ENCODE measurements around the gene EHMT2. TPM values are rescaled to one million over a fixed set of nuclear protein-coding genes. Genes with fewer than 3 reads are reported as not detected.
"Not testable (repeated sequence)": the region's sequence is repeated elsewhere in the genome, so short reads cannot be mapped to it uniquely, and the experiment has no call there.

EHMT2 gene
- total RNA-seq, 2 experiments from 2014 or later = 33.0 to 37.3 TPM

- Mint-ChIP-seq H3K36me3 (ENCODE audit: low read depth) (no peaks in the 10 kb centered on the region), H3K4me3 (no peak overlapping the region), H3K27me3 (ENCODE audit: low read depth) (peaks cover 5% of the 10 kb centered on the region), H3K9me3 (no peaks in the 10 kb centered on the region), H3K27ac (no peak overlapping the region), H3K4me1 (ENCODE audit: low read depth) (peaks cover 15% of the 10 kb centered on the region)
- CTCF ChIA-PET = no interaction called here
- DNase-seq = no peak
- intact Hi-C loops (cut with micrococcal nuclease) = no loop called here
Observed at GRCh38 chr6:31908791-31909190, 11.3 kb upstream of the EHMT2 start.

GRCh38 chr6:31908255-31908654 lies 10.8 kb upstream of the EHMT2 start:
- H3K9me3 Mint-ChIP-seq; H3K27me3 Mint-ChIP-seq (ENCODE audit: low read depth); H3K36me3 Mint-ChIP-seq (ENCODE audit: low read depth); intact Hi-C loops (cut with micrococcal nuclease); DNase-seq; CTCF ChIA-PET; H3K27ac Mint-ChIP-seq; H3K4me3 Mint-ChIP-seq: not testable (repeated sequence)
- H3K4me1 Mint-ChIP-seq (ENCODE audit: low read depth) = peaks cover 15% of the 10 kb centered on the region

DNA sequence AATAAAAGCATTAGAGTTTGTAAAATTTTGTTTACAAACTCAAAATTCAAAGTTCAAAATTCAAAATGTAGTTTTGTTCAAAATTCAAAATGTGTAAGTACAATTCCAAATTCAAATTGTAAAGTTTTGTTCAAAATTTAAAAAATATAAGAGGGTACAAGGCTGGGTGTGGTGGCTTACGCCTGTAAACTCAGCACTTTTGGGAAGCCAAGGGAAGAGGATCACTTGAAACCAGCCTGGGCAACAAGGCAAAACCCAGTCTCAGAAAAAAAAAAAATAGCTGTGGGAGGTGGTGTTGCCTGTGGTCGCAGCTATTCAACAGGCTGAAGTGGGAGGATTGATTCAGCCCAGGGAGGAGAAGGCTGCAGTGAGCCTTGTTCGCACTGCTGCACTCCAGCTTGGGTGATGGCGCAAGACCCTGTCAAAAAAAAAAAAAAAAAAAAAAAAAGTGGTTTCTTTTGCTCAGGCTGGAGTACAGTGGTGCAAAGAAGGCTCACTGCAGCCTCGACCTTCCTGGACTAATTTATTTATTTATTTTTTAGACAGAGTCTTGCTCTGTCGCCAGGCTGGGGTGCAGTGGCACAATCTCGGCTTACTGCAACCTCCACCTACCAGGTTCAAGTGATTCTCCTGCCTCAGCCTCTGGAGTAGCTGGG lies 9.8 kb upstream of the EHMT2 start:
- no peaks in the 10 kb centered on the region for H3K36me3 Mint-ChIP-seq (ENCODE audit: low read depth)

GRCh38 chr6:31906727-31907126 lies 9.2 kb upstream of the EHMT2 start:
- DNase-seq; intact Hi-C loops (cut with micrococcal nuclease); H3K36me3 Mint-ChIP-seq (ENCODE audit: low read depth); H3K4me3 Mint-ChIP-seq; H3K27ac Mint-ChIP-seq; H3K9me3 Mint-ChIP-seq; H3K27me3 Mint-ChIP-seq (ENCODE audit: low read depth): not testable (repeated sequence)
- CTCF ChIA-PET = interaction anchor here (0.6 kb wide), 1 partner anchor 217 kb away, joined by 5 read pairs; no protein-coding TSS in a partner anchor
- peaks cover 16% of the 10 kb centered on the region for H3K4me1 Mint-ChIP-seq (ENCODE audit: low read depth)

More for the DNA sequence above, 9.8 kb upstream of the EHMT2 start:
- no peak for DNase-seq
- no peaks in the 10 kb centered on the region for H3K9me3 Mint-ChIP-seq
- peaks cover 21% of the 10 kb centered on the region for H3K4me1 Mint-ChIP-seq (ENCODE audit: low read depth)
- intact Hi-C loops (cut with micrococcal nuclease) = no loop called here
- H3K27me3 Mint-ChIP-seq (ENCODE audit: low read depth) = peaks cover 3% of the 10 kb centered on the region
- no peak overlapping the region for H3K27ac Mint-ChIP-seq
- H3K4me3 Mint-ChIP-seq = no peak overlapping the region
- CTCF ChIA-PET = interaction anchor here (0.6 kb wide), 2 partner anchors 9 to 217 kb away, joined by 5 to 8 read pairs; no protein-coding TSS in a partner anchor

DNA sequence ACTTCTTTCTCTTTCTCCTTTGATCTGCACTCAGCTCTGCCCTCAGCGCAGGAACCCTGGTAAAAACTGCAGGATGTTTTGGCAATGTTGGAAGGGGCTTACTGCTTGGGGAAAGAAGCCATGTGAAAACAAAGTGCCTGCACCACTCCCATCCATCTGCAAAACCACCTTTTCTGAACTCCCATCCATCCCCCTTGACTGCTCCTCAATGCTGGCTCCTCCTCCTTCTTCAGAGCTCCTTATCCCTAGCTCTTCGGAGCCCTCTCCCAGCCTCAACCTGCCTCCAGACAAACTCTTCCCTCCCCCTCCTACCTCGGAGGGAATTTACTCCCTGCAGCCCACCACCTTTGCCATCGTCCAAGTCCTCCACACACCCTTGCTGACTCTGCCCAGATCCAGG lies 8.6 kb upstream of the EHMT2 start:
- CTCF ChIA-PET = no interaction called here
- no peak overlapping the region for H3K4me3 Mint-ChIP-seq
- no peaks in the 10 kb centered on the region for H3K27me3 Mint-ChIP-seq (ENCODE audit: low read depth)
- intact Hi-C loops (cut with micrococcal nuclease) = no loop called here
- H3K4me1 Mint-ChIP-seq (ENCODE audit: low read depth) = peaks cover 12% of the 10 kb centered on the region
- no peak for DNase-seq
- H3K36me3 Mint-ChIP-seq (ENCODE audit: low read depth) = no peaks in the 10 kb centered on the region
- H3K9me3 Mint-ChIP-seq = no peaks in the 10 kb centered on the region
- H3K27ac Mint-ChIP-seq = no peak overlapping the region

DNA sequence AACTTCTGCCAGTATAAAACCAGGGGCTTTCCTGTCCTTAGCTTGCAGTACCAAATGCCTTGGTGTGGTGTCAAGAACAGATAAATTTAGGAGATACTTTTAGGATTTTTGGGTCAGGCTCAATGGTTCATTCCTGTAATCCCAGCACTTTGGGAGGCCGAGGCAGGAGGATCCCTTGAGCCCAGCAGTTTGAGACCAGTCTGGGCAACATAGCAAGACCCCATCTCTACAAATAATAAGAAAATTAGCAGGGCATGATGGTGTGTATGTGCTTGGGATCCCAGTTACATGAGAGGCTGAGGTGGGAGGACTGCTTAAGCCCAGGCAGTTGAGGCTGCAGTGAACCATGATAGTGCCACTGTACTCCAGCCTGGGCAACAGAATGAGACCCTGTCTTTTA lies 7.5 kb upstream of the EHMT2 start:
- CTCF ChIA-PET = no interaction called here
- Mint-ChIP-seq H3K27me3 (ENCODE audit: low read depth) (no peaks in the 10 kb centered on the region), H3K27ac (no peak overlapping the region), H3K9me3 (no peaks in the 10 kb centered on the region), H3K4me3 (no peak overlapping the region), H3K4me1 (ENCODE audit: low read depth) (peaks cover 15% of the 10 kb centered on the region), H3K36me3 (ENCODE audit: low read depth) (no peaks in the 10 kb centered on the region)
- intact Hi-C loops (cut with micrococcal nuclease) = no loop called here
- no peak for DNase-seq

DNA sequence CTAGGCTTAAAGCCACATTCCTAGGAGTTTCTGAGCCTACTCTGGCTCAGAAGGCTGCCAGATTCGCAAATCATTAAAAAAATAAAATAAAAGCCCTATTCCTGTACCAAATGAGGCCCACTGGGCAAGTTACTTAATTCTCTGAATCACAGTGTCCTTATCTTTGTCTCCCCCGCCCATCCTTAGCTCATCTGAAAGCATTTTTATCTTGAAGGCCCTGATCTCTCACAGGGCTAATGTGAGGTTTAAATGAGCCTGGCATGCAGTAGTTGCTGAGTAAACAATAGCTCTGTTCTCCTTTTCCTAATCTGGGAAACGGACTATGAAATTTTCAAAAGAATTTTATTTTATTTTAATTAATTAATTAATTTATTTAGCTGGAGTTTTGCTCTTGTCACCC lies 6.5 kb upstream of the EHMT2 start:
- no peak overlapping the region for H3K27ac Mint-ChIP-seq
- H3K9me3 Mint-ChIP-seq = no peaks in the 10 kb centered on the region
- peaks cover 25% of the 10 kb centered on the region for H3K4me1 Mint-ChIP-seq (ENCODE audit: low read depth)
- intact Hi-C loops (cut with micrococcal nuclease) = loop anchor here (2.0 kb wide), 1 partner anchor 49 kb away; no protein-coding TSS in a partner anchor
- peaks cover 2% of the 10 kb centered on the region for H3K36me3 Mint-ChIP-seq (ENCODE audit: low read depth)
- DNase-seq = no peak
- no peak overlapping the region for H3K4me3 Mint-ChIP-seq
- CTCF ChIA-PET = no interaction called here
- H3K27me3 Mint-ChIP-seq (ENCODE audit: low read depth) = no peaks in the 10 kb centered on the region

DNA sequence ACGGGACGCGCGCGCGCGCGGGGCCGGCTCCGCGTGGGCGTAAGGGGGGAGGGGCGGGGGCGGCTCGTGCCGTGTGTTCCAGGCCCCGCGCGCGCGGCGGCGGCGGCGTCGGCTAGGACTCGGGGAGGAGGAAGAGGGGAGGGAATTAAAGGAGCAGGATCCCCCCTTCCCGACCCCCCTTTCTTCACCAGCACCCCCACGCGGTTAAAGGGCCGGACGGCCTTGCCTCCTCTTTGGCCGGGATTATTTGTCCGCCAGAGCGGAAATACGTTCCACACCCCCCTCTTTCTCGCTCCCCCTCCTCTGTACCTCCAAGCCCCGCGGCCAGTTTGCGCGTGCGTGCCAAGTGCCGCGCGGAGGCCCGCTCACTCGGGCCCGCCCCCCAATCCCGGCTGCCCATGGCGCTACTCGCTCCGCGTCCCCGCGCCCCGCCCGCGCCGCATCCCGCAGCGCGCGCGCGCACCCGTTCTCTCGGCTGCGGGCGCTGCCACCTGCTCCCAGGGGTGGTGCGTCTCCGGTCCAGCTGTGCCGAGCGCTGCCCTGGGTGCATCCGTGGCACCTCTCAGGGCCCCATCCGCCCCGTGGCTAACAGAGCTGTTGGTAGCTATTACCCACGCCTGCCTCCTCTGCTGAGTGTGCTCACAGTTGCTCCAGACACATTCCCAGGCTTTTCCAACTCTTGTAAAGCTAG lies 4.6 kb upstream of the EHMT2 start, which contains the start of gene ZBTB12:
Gene ZBTB12 (minus strand): TSS at position 134 of the 691 bp plus-strand sequence. CDS start 781 bp downstream, outside the sequence.
- no peaks in the 10 kb centered on the region for H3K9me3 Mint-ChIP-seq
- peak within 1 kb of the TSS; percentile 82 for H3K4me3 Mint-ChIP-seq
- peaks cover 29% of the 10 kb centered on the region for H3K4me1 Mint-ChIP-seq (ENCODE audit: low read depth)
- peak within 1 kb of the TSS; percentile 81 for H3K27ac Mint-ChIP-seq
- intact Hi-C loops (cut with micrococcal nuclease) = loop anchor here (1.0 to 2.0 kb wide), 2 partner anchors 39 to 51 kb away; no protein-coding TSS in a partner anchor
- peaks cover 2% of the 10 kb centered on the region for H3K36me3 Mint-ChIP-seq (ENCODE audit: low read depth)
- no peaks in the 10 kb centered on the region for H3K27me3 Mint-ChIP-seq (ENCODE audit: low read depth)
- CTCF ChIA-PET = no interaction called here
- peak; percentile 87 for DNase-seq

GRCh38 chr6:31901415-31901952 lies 4.0 kb upstream of the EHMT2 start:
- no peaks in the 10 kb centered on the region for H3K9me3 Mint-ChIP-seq
- no peak overlapping the region for H3K27ac Mint-ChIP-seq
- H3K4me3 Mint-ChIP-seq = peak overlapping the region; percentile 52
- CTCF ChIA-PET = no interaction called here
- DNase-seq = peak; percentile 53
- peaks cover 31% of the 10 kb centered on the region for H3K4me1 Mint-ChIP-seq (ENCODE audit: low read depth)
- H3K36me3 Mint-ChIP-seq (ENCODE audit: low read depth) = peaks cover 3% of the 10 kb centered on the region
- no peaks in the 10 kb centered on the region for H3K27me3 Mint-ChIP-seq (ENCODE audit: low read depth)
- intact Hi-C loops (cut with micrococcal nuclease) = no loop called here

DNA sequence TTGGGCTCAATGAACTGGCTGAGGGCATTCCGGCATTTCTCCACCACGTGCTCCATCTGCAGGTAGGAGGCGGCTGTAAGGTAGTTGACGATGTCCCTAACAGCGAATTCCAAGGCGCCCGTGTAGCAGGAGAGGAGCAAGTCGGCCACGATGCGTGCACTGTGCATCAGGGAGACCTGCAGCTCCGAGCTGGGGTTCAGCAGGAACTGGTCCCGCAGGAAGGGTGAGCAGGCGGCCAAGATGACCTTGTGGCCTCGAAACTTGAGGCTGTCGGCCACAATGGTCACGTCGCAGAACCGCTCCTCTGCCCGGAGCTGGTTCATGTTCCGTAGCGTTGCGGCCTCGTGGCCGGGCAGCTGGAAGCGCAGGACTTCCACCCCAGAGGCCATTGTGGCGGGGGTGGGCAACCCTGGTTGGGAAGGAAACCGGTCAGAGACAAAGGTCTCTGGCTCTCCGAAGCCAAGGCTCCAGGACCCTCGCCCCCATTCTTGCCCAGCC lies 3.5 kb upstream of the EHMT2 start:
- Mint-ChIP-seq H3K4me1 (ENCODE audit: low read depth) (peaks cover 34% of the 10 kb centered on the region), H3K27ac (no peak overlapping the region), H3K4me3 (peak overlapping the region; percentile 52), H3K27me3 (ENCODE audit: low read depth) (no peaks in the 10 kb centered on the region), H3K36me3 (ENCODE audit: low read depth) (peaks cover 3% of the 10 kb centered on the region), H3K9me3 (no peaks in the 10 kb centered on the region)
- no peak for DNase-seq
- CTCF ChIA-PET = no interaction called here
- intact Hi-C loops (cut with micrococcal nuclease) = no loop called here

- DNase-seq = no peak
- Mint-ChIP-seq H3K27ac (no peak overlapping the region), H3K4me3 (no peak overlapping the region), H3K27me3 (ENCODE audit: low read depth) (no peaks in the 10 kb centered on the region), H3K4me1 (ENCODE audit: low read depth) (peaks cover 34% of the 10 kb centered on the region), H3K9me3 (no peaks in the 10 kb centered on the region), H3K36me3 (ENCODE audit: low read depth) (peaks cover 3% of the 10 kb centered on the region)
- CTCF ChIA-PET = interaction anchor here (1.7 kb wide), 1 partner anchor 59 kb away, joined by 3 read pairs; the partner anchor contains the start of genes NELFE and SKIC2
- intact Hi-C loops (cut with micrococcal nuclease) = loop anchor here (5.0 kb wide), 1 partner anchor 163 kb away; the partner anchor contains the start of gene CLIC1
Observed at GRCh38 chr6:31899882-31900722, 2.6 kb upstream of the EHMT2 start.

DNA sequence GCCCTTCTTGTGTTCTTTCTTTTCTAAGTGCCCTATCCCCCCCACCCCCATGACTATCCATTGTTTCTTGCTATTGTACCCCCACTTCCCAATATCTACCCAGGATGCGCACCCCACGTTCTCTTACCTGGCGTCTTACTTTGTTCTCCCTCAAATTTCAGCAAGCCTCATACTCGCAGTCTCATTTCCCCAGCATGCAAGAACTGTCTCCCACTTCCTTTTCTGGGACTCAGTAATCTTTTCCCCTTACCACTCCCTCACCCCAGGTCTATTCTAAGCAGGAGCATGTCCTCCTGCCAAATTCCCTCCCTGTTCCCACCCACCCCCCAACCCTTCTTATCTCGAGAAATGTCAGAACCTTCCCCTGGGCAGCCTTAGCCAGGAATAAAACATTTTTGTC lies 1.7 kb upstream of the EHMT2 start:
- peak overlapping the region; percentile 46 for H3K4me3 Mint-ChIP-seq
- CTCF ChIA-PET = interaction anchor here (1.7 kb wide), 1 partner anchor 60 kb away, joined by 3 read pairs; the partner anchor contains the start of genes NELFE and SKIC2
- H3K4me1 Mint-ChIP-seq (ENCODE audit: low read depth) = peaks cover 34% of the 10 kb centered on the region
- no peaks in the 10 kb centered on the region for H3K9me3 Mint-ChIP-seq
- H3K27ac Mint-ChIP-seq = peak overlapping the region; percentile 62
- H3K36me3 Mint-ChIP-seq (ENCODE audit: low read depth) = peaks cover 3% of the 10 kb centered on the region
- DNase-seq = no peak
- intact Hi-C loops (cut with micrococcal nuclease) = loop anchor here (5.0 kb wide), 1 partner anchor 162 kb away; the partner anchor contains the start of gene CLIC1
- no peaks in the 10 kb centered on the region for H3K27me3 Mint-ChIP-seq (ENCODE audit: low read depth)
